Measurements from ENCODE around the gene PRDM13. TPM values are rescaled to one million over a fixed set of nuclear protein-coding genes. Genes with fewer than 3 reads are reported as not detected.
"Not testable (repeated sequence)": the region's sequence is repeated elsewhere in the genome, so short reads cannot be mapped to it uniquely, and the experiment has no call there.

The PRDM13 gene
- polyA plus RNA-seq, 4 donors: not detected

GRCh38 chr6:99618649-99619408 is 12.2 kb downstream of the PRDM13 start:
- DNase-seq (ENCODE audit: low read depth in 4 of 4, low spot score in 3 of 4): no peak

- no peak for DNase-seq (ENCODE audit: low read depth in 4 of 4, low spot score in 3 of 4)
Measured at GRCh38 chr6:99619409-99619762, 12.8 kb downstream of the PRDM13 start.

- not testable (repeated sequence) for DNase-seq (ENCODE audit: low read depth in 4 of 4, low spot score in 3 of 4)
Measured at GRCh38 chr6:99622044-99622443, 15.4 kb downstream of the PRDM13 start.

GRCh38 chr6:99629293-99629692 is 22.7 kb downstream of the PRDM13 start:
- DNase-seq (ENCODE audit: low read depth in 4 of 4, low spot score in 3 of 4): no peak

- no peak for DNase-seq (ENCODE audit: low read depth in 4 of 4, low spot score in 3 of 4)
Measured at GRCh38 chr6:99637629-99638028, 31.0 kb downstream of the PRDM13 start.

GRCh38 chr6:99638358-99638757 is 31.7 kb downstream of the PRDM13 start:
- not testable (repeated sequence) for DNase-seq (ENCODE audit: low read depth in 4 of 4, low spot score in 3 of 4)

GRCh38 chr6:99641270-99641669 is 34.6 kb downstream of the PRDM13 start:
- no peak for DNase-seq (ENCODE audit: low read depth in 4 of 4, low spot score in 3 of 4)

- no peak for DNase-seq (ENCODE audit: low read depth in 4 of 4, low spot score in 3 of 4)
Measured at GRCh38 chr6:99645986-99646385, 39.4 kb downstream of the PRDM13 start.

- not testable (repeated sequence) for DNase-seq (ENCODE audit: low read depth in 4 of 4, low spot score in 3 of 4)
Measured at GRCh38 chr6:99650091-99650571, 43.5 kb downstream of the PRDM13 start.

GRCh38 chr6:99660206-99660605 is 53.6 kb downstream of the PRDM13 start:
- no peak for DNase-seq (ENCODE audit: low read depth in 4 of 4, low spot score in 3 of 4)

- no peak for DNase-seq (ENCODE audit: low read depth in 4 of 4, low spot score in 3 of 4)
Measured at GRCh38 chr6:99661870-99662269, 55.2 kb downstream of the PRDM13 start.

- no peak for DNase-seq (ENCODE audit: low read depth in 4 of 4, low spot score in 3 of 4)
Measured at GRCh38 chr6:99662616-99663015, 56.0 kb downstream of the PRDM13 start.

Other genes with a start within 250 kb of the PRDM13 start
- gene COQ3, start 212.6 kb upstream of the PRDM13 start, polyA plus RNA-seq (ENCODE audit: insufficient read length in 4 of 4): 10 to 100 TPM; 10.4 to 13.2 (median 12.3) TPM
- 100 to 1,000 TPM; 238 to 415 (median 323) TPM for gene PNISR, start 181.5 kb upstream of the PRDM13 start, polyA plus RNA-seq (ENCODE audit: insufficient read length in 4 of 4)
- gene USP45, start 91.4 kb upstream of the PRDM13 start, polyA plus RNA-seq (ENCODE audit: insufficient read length in 4 of 4): 10 to 100 TPM in 2 of 4 donors, 1 to 10 TPM in 2; 8.0 to 13.1 (median 10.6) TPM
- 10 to 100 TPM; 59.4 to 94.1 (median 88.0) TPM for gene CCNC, start 38.2 kb upstream of the PRDM13 start, polyA plus RNA-seq (ENCODE audit: insufficient read length in 4 of 4)

Measured in left renal pelvis (tissue), 4 donors.